ENCODE data around the gene ACSL3.

DNA sequence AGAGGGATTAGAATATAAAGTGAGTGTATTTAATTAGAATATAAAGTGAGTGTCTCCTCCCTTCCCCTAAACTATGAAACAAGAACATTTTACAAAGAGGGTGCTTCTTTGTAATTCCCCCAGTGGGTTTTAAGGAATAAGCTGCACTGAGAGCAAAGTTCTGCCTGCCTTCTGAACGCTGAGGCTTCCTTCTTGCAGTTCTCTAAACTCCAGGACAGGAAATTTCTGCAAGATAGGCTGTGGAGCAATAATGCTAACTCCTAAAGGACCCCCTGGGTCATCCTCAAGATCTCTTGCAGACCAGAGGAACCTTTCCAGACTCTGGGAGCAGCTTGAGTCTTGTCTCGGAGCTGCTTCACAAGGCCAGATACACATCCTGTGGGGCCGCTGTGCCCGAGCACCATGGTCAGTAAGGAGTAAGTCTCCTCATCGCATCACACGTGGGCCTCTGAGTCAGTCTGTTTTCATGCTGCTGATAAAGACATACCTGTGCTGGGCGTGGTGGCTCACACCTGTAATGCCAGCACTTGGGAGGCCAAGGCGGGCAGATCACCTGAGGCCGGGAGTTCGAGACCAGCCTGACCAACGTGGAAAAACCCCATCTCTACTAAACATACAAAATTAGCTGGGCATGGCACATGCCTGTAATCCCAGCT lies 103.7 kb downstream of the ACSL3 start:
- TF ChIP-seq, protein P1, sequence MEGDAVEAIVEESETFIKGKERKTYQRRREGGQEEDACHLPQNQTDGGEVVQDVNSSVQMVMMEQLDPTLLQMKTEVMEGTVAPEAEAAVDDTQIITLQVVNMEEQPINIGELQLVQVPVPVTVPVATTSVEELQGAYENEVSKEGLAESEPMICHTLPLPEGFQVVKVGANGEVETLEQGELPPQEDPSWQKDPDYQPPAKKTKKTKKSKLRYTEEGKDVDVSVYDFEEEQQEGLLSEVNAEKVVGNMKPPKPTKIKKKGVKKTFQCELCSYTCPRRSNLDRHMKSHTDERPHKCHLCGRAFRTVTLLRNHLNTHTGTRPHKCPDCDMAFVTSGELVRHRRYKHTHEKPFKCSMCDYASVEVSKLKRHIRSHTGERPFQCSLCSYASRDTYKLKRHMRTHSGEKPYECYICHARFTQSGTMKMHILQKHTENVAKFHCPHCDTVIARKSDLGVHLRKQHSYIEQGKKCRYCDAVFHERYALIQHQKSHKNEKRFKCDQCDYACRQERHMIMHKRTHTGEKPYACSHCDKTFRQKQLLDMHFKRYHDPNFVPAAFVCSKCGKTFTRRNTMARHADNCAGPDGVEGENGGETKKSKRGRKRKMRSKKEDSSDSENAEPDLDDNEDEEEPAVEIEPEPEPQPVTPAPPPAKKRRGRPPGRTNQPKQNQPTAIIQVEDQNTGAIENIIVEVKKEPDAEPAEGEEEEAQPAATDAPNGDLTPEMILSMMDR (IDR thresholded peaks at IDR 0.05; ENCODE audit: insufficient read depth, low read depth, low read length): no peak
- no peak for TF ChIP-seq EZH2 (IDR thresholded peaks at IDR 0.05; ENCODE audit: insufficient read depth, low read length)

Data from astrocyte (in vitro differentiated cells and primary cell).